GM23338 (cell line): ENCODE measurements around the gene OR2H1. TPM values are rescaled to one million over a fixed set of nuclear protein-coding genes. Genes with fewer than 3 reads are reported as not detected.

Experiments used
- ATAC-seq: fragments of 200-7000 bp; cut with Tn5 transposase; 3 replicates; pipeline ENCODE4 v1.9.1; 2020
- DNase-seq: peaks from one replicate; pipeline ENCODE4 v3.0.0-alpha.2; 2015; ENCODE audit warnings: low spot score
- H2AFZ ChIP-seq: fragments of 200-600 bp; sonication (generic); 2 replicates; pipeline ENCODE4 v1.8.0; 2016; ENCODE audit warnings: antibody characterized with exemption, mild to moderate bottlenecking, moderate library complexity
- H3F3A ChIP-seq: fragments of 200-600 bp; sonication (generic); replicated peaks from 2 replicates; pipeline ENCODE4 v1.8.0; 2017; ENCODE audit warnings: antibody characterized with exemption, mixed run types, low read depth
- H3K27ac ChIP-seq: fragments of 200-600 bp; sonication (generic); 2 replicates; pipeline ENCODE4 v1.6.1; 2016; ENCODE audit warnings: low read depth
- H3K27me3 ChIP-seq: fragments of 200-600 bp; sonication (generic); 2 replicates; pipeline ENCODE4 v1.8.0; 2016; ENCODE audit warnings: mild to moderate bottlenecking, mixed run types, moderate library complexity; ENCODE audit not compliant: insufficient read depth
- H3K36me3 ChIP-seq: fragments of 200-600 bp; sonication (generic); 2 replicates; pipeline ENCODE4 v1.8.0; 2016; ENCODE audit warnings: mild to moderate bottlenecking; ENCODE audit not compliant: insufficient read depth
- H3K4me1 ChIP-seq: fragments of 200-600 bp; sonication (generic); 2 replicates; pipeline ENCODE4 v1.8.0; 2016; ENCODE audit warnings: mild to moderate bottlenecking, moderate library complexity; ENCODE audit not compliant: insufficient read depth
- H3K4me2 ChIP-seq: fragments of 200-600 bp; sonication (generic); 2 replicates; pipeline ENCODE4 v1.7.1; 2017; ENCODE audit warnings: mixed run types
- H3K4me3 ChIP-seq: fragments of 200-600 bp; sonication (generic); 2 replicates; pipeline ENCODE4 v1.6.1; 2016; ENCODE audit warnings: mixed run types
- H3K79me2 ChIP-seq: fragments of 200-600 bp; sonication (generic); replicated peaks from 2 replicates; pipeline ENCODE4 v1.8.0; 2017; ENCODE audit warnings: mild to moderate bottlenecking; ENCODE audit not compliant: insufficient read depth
- H3K9me2 ChIP-seq: fragments of 200-600 bp; sonication (generic); 2 replicates; pipeline ENCODE4 v1.8.0; 2017; ENCODE audit not compliant: insufficient read depth
- H4K20me1 ChIP-seq: fragments of 200-600 bp; sonication (generic); replicated peaks from 2 replicates; pipeline ENCODE4 v1.8.0; 2017; ENCODE audit warnings: mild to moderate bottlenecking; ENCODE audit not compliant: insufficient read depth
- H3K27ac Mint-ChIP-seq: 2 replicates; pipeline ENCODE4 v1.8.0; 2020; ENCODE audit warnings: inconsistent platforms, mild to moderate bottlenecking, moderate library complexity, mixed read lengths
- H3K27me3 Mint-ChIP-seq: 3 replicates; pipeline ENCODE4 v1.8.0; 2022; ENCODE audit warnings: low read depth, mild to moderate bottlenecking, moderate library complexity, mixed read lengths, inconsistent platforms; ENCODE audit not compliant: insufficient read depth, poor library complexity
- H3K36me3 Mint-ChIP-seq: 3 replicates; pipeline ENCODE4 v1.8.0; 2021; ENCODE audit warnings: low read depth, mild to moderate bottlenecking, inconsistent platforms, moderate library complexity, mixed read lengths
- H3K4me1 Mint-ChIP-seq: 3 replicates; pipeline ENCODE4 v1.8.0; 2020; ENCODE audit warnings: mild to moderate bottlenecking, inconsistent platforms, mixed read lengths
- H3K4me3 Mint-ChIP-seq: 3 replicates; pipeline ENCODE4 v1.8.0; 2021; ENCODE audit warnings: moderate library complexity, mild to moderate bottlenecking, inconsistent platforms, mixed read lengths
- H3K9me3 Mint-ChIP-seq: 3 replicates; pipeline ENCODE4 v1.8.0; 2020; ENCODE audit warnings: moderate library complexity, mild to moderate bottlenecking, inconsistent platforms, mixed read lengths
- CREB1 ChIP-seq: fragments of 250-450 bp; sonication (Bioruptor Pico); IDR thresholded peaks from 2 replicates; pipeline ENCODE4 v1.5.0; 2020; ENCODE audit warnings: low read depth, mild to moderate bottlenecking, moderate library complexity
- EZH2 ChIP-seq: fragments of 200-600 bp; sonication (generic); IDR thresholded peaks from one replicate; pipeline ENCODE4 v1.8.0; 2017; ENCODE audit warnings: antibody characterized with exemption, mild to moderate bottlenecking, low read depth; ENCODE audit not compliant: unreplicated experiment
- EZH2phosphoT487 ChIP-seq: fragments of 200-600 bp; sonication (generic); IDR thresholded peaks from one replicate; pipeline ENCODE4 v1.8.1; 2018; ENCODE audit warnings: antibody characterized with exemption; ENCODE audit not compliant: unreplicated experiment
- JUNB ChIP-seq: IDR thresholded peaks from one replicate; pipeline ENCODE4 v1.6.1; 2016; ENCODE audit warnings: antibody characterized with exemption; ENCODE audit not compliant: unreplicated experiment
- NANOG ChIP-seq: IDR thresholded peaks from 2 replicates; pipeline ENCODE4 v1.6.1; 2016; ENCODE audit warnings: antibody characterized with exemption, borderline replicate concordance
- POLR2AphosphoS5 ChIP-seq: IDR thresholded peaks from 2 replicates; pipeline ENCODE4 v1.6.1; 2016; ENCODE audit warnings: antibody characterized with exemption, low read depth
- REST ChIP-seq: IDR thresholded peaks from one replicate; pipeline ENCODE4 v1.6.1; 2018; ENCODE audit warnings: antibody characterized with exemption; ENCODE audit not compliant: unreplicated experiment
- STAT1 ChIP-seq: IDR thresholded peaks from one replicate; pipeline ENCODE4 v1.6.1; 2016; ENCODE audit warnings: antibody characterized with exemption; ENCODE audit not compliant: unreplicated experiment
- ZNF114 ChIP-seq: fragments of 250-450 bp; sonication (Bioruptor Pico); IDR thresholded peaks from 2 replicates; pipeline ENCODE4 v1.5.0; 2020; ENCODE audit warnings: mild to moderate bottlenecking, moderate library complexity
- ZNF331 ChIP-seq: fragments of 250-450 bp; sonication (Bioruptor Pico); IDR thresholded peaks from 2 replicates; pipeline ENCODE4 v1.5.0; 2020; ENCODE audit warnings: low read depth, mild to moderate bottlenecking, moderate library complexity
- polyA plus RNA-seq: library from polyadenylated mRNA; unstranded; fragments of >200 nt; fragmentation: Nextera tagmentation; extraction: Ambion mirVana; gene quantifications from 2 replicates; pipeline ENCODE4 v1.2.1, GENCODE V29; 2016
- total RNA-seq: library from RNA; depleted of rRNA; stranded (reverse); fragments of >200 nt; shearing (Covaris generic); gene quantifications from 2 replicates; pipeline ENCODE4 v1.2.3, GENCODE V29; 2014
- TF ChIP-seq, protein P1 (sequence below): IDR thresholded peaks from 2 replicates; pipeline ENCODE4 v1.6.1; 2016; ENCODE audit warnings: antibody characterized with exemption
- TF ChIP-seq, protein P2 (sequence below), 2 experiments: fragments of 200-600 bp in 1 of 2; sonication (generic) in 1 of 2; conservative IDR thresholded peaks; 2 replicates each; pipeline versions ENCODE4 v1.5.1 to v1.6.1; 2016 to 2017; ENCODE audit warnings: antibody characterized with exemption in 2 of 2, low read depth in 2 of 2, mild to moderate bottlenecking in 2 of 2, moderate library complexity in 1 of 2
- TF ChIP-seq, protein P3 (sequence below): fragments of 250-450 bp; sonication (Bioruptor Pico); IDR thresholded peaks from 2 replicates; pipeline ENCODE4 v1.5.0; 2020; ENCODE audit warnings: mild to moderate bottlenecking, moderate library complexity

OR2H1 gene
- total and polyA plus RNA-seq, 2 experiments from 2014 or later = not detected

GRCh38 chr6:29465801-29466200 is 8.8 kb downstream of the OR2H1 start:
- no peak for ATAC-seq
- Mint-ChIP-seq H3K36me3 (no peaks in the 10 kb centered on the region), H3K4me1 (0 out of 3 replicates have a peak, but pooled peaks cover 2% of the 10 kb centered on the region), H3K27ac (no peak overlapping the region), H3K9me3 (no peaks in the 10 kb centered on the region), H3K27me3 (peaks cover 2% of the 10 kb centered on the region), H3K4me3 (no peak overlapping the region)
- Histone ChIP-seq H3K27ac (no peak overlapping the region), H3K27me3 (no peaks in the 10 kb centered on the region), H3K79me2 (no peaks in the 10 kb centered on the region), H3K9me2 (peaks cover 23% of the 10 kb centered on the region), H3K36me3 (no peaks in the 10 kb centered on the region), H3K4me2 (no peak overlapping the region), H2AFZ (no peak overlapping the region), H3F3A (no peaks in the 10 kb centered on the region), H3K4me3 (no peak overlapping the region), H3K4me1 (no peaks in the 10 kb centered on the region), H4K20me1 (no peaks in the 10 kb centered on the region)
- DNase-seq = no peak
- TF ChIP-seq, protein P1, sequence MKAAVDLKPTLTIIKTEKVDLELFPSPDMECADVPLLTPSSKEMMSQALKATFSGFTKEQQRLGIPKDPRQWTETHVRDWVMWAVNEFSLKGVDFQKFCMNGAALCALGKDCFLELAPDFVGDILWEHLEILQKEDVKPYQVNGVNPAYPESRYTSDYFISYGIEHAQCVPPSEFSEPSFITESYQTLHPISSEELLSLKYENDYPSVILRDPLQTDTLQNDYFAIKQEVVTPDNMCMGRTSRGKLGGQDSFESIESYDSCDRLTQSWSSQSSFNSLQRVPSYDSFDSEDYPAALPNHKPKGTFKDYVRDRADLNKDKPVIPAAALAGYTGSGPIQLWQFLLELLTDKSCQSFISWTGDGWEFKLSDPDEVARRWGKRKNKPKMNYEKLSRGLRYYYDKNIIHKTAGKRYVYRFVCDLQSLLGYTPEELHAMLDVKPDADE = no peak
- TF ChIP-seq REST (no peak), STAT1 (no peak), EZH2phosphoT487 (no peak), EZH2 (no peak), ZNF331 (no peak), ZNF114 (CRISPR knock-in tag) (no peak), NANOG (no peak), CREB1 (CRISPR knock-in tag) (no peak), JUNB (no peak), POLR2AphosphoS5 (no peak)
- TF ChIP-seq, protein P2, sequence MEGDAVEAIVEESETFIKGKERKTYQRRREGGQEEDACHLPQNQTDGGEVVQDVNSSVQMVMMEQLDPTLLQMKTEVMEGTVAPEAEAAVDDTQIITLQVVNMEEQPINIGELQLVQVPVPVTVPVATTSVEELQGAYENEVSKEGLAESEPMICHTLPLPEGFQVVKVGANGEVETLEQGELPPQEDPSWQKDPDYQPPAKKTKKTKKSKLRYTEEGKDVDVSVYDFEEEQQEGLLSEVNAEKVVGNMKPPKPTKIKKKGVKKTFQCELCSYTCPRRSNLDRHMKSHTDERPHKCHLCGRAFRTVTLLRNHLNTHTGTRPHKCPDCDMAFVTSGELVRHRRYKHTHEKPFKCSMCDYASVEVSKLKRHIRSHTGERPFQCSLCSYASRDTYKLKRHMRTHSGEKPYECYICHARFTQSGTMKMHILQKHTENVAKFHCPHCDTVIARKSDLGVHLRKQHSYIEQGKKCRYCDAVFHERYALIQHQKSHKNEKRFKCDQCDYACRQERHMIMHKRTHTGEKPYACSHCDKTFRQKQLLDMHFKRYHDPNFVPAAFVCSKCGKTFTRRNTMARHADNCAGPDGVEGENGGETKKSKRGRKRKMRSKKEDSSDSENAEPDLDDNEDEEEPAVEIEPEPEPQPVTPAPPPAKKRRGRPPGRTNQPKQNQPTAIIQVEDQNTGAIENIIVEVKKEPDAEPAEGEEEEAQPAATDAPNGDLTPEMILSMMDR (conservative IDR thresholded peaks at IDR 0.05; ENCODE audit: low read depth in 2 of 2) = no peak
- TF ChIP-seq, protein P3, sequence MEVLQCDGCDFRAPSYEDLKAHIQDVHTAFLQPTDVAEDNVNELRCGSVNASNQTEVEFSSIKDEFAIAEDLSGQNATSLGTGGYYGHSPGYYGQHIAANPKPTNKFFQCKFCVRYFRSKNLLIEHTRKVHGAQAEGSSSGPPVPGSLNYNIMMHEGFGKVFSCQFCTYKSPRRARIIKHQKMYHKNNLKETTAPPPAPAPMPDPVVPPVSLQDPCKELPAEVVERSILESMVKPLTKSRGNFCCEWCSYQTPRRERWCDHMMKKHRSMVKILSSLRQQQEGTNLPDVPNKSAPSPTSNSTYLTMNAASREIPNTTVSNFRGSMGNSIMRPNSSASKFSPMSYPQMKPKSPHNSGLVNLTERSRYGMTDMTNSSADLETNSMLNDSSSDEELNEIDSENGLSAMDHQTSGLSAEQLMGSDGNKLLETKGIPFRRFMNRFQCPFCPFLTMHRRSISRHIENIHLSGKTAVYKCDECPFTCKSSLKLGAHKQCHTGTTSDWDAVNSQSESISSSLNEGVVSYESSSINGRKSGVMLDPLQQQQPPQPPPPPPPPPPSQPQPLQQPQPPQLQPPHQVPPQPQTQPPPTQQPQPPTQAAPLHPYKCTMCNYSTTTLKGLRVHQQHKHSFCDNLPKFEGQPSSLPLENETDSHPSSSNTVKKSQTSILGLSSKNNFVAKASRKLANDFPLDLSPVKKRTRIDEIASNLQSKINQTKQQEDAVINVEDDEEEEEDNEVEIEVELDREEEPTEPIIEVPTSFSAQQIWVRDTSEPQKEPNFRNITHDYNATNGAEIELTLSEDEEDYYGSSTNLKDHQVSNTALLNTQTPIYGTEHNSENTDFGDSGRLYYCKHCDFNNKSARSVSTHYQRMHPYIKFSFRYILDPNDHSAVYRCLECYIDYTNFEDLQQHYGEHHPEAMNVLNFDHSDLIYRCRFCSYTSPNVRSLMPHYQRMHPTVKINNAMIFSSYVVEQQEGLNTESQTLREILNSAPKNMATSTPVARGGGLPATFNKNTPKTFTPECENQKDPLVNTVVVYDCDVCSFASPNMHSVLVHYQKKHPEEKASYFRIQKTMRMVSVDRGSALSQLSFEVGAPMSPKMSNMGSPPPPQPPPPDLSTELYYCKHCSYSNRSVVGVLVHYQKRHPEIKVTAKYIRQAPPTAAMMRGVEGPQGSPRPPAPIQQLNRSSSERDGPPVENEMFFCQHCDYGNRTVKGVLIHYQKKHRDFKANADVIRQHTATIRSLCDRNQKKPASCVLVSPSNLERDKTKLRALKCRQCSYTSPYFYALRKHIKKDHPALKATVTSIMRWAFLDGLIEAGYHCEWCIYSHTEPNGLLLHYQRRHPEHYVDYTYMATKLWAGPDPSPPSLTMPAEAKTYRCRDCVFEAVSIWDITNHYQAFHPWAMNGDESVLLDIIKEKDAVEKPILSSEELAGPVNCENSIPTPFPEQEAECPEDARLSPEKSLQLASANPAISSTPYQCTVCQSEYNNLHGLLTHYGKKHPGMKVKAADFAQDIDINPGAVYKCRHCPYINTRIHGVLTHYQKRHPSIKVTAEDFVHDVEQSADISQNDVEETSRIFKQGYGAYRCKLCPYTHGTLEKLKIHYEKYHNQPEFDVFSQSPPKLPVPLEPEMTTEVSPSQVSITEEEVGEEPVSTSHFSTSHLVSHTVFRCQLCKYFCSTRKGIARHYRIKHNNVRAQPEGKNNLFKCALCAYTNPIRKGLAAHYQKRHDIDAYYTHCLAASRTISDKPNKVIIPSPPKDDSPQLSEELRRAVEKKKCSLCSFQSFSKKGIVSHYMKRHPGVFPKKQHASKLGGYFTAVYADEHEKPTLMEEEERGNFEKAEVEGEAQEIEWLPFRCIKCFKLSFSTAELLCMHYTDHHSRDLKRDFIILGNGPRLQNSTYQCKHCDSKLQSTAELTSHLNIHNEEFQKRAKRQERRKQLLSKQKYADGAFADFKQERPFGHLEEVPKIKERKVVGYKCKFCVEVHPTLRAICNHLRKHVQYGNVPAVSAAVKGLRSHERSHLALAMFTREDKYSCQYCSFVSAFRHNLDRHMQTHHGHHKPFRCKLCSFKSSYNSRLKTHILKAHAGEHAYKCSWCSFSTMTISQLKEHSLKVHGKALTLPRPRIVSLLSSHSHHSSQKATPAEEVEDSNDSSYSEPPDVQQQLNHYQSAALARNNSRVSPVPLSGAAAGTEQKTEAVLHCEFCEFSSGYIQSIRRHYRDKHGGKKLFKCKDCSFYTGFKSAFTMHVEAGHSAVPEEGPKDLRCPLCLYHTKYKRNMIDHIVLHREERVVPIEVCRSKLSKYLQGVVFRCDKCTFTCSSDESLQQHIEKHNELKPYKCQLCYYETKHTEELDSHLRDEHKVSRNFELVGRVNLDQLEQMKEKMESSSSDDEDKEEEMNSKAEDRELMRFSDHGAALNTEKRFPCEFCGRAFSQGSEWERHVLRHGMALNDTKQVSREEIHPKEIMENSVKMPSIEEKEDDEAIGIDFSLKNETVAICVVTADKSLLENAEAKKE (CRISPR knock-in tag) = no peak
